ENCODE measurements around the gene RUFY4.
"Not testable (repeated sequence)": the region's sequence is repeated elsewhere in the genome, so short reads cannot be mapped to it uniquely, and the experiment has no call there.

RUFY4 gene

GRCh38 chr2:218091746-218092145 is 22.7 kb downstream of the RUFY4 start:
- no peak for DNase-seq

GRCh38 chr2:218093879-218094278 is 24.8 kb downstream of the RUFY4 start:
- DNase-seq = no peak

GRCh38 chr2:218095853-218096252 is 26.8 kb downstream of the RUFY4 start:
- no peak for DNase-seq

GRCh38 chr2:218097975-218098374 is 28.9 kb downstream of the RUFY4 start:
- no peak for DNase-seq

GRCh38 chr2:218108834-218109233 is 39.8 kb downstream of the RUFY4 start:
- DNase-seq = not testable (repeated sequence)

GRCh38 chr2:218121789-218122188 is 52.7 kb downstream of the RUFY4 start:
- not testable (repeated sequence) for DNase-seq

GRCh38 chr2:218122286-218122685 is 53.2 kb downstream of the RUFY4 start:
- DNase-seq = not testable (repeated sequence)

- DNase-seq = no peak
Observed at GRCh38 chr2:218123986-218124385, 54.9 kb downstream of the RUFY4 start.

- no peak for DNase-seq
Observed at GRCh38 chr2:218125095-218125494, 56.0 kb downstream of the RUFY4 start.

GRCh38 chr2:218125626-218126080 is 56.6 kb downstream of the RUFY4 start, which contains the start of gene CXCR2:
CXCR2 (plus strand) TSS chr2:218126028; CDS start chr2:218134802, 8,774 bp downstream.
- DNase-seq = no peak

- DNase-seq = no peak
Observed at GRCh38 chr2:218127929-218128455, 58.9 kb downstream of the RUFY4 start.

GRCh38 chr2:218128781-218129457 is 59.9 kb downstream of the RUFY4 start:
- no peak for DNase-seq

GRCh38 chr2:218129458-218130135 is 60.5 kb downstream of the RUFY4 start:
- no peak for DNase-seq

GRCh38 chr2:218130377-218130776 is 61.3 kb downstream of the RUFY4 start:
- no peak for DNase-seq

- no peak for DNase-seq
Observed at GRCh38 chr2:218130822-218131221, 61.8 kb downstream of the RUFY4 start.

GRCh38 chr2:218137514-218137913 is 68.5 kb downstream of the RUFY4 start:
- DNase-seq = no peak

- no peak for DNase-seq
Observed at GRCh38 chr2:218138047-218138446, 69.0 kb downstream of the RUFY4 start.

All from SW 1271 (cell line).